Neural progenitor cell (in vitro differentiated cells): ENCODE measurements around the gene NCKAP5. TPM values are rescaled to one million over a fixed set of nuclear protein-coding genes. Genes with fewer than 3 reads are reported as not detected.

Experiments used
- DNase-seq: peaks from one replicate; pipeline ENCODE4 v3.0.0-alpha.2; 2016; ENCODE audit warnings: low spot score
- H2AFZ ChIP-seq: fragments of 200-600 bp; sonication (generic); replicated peaks from 2 replicates; pipeline ENCODE4 v1.6.1; 2016; ENCODE audit warnings: antibody characterized with exemption
- H3F3A ChIP-seq: fragments of 200-600 bp; sonication (generic); 2 replicates; pipeline ENCODE4 v1.6.1; 2016; ENCODE audit warnings: antibody characterized with exemption, low read depth
- H3K27ac ChIP-seq: fragments of 200-600 bp; sonication (generic); 2 replicates; pipeline ENCODE4 v1.5.1; 2016; ENCODE audit warnings: mild to moderate bottlenecking
- H3K27me3 ChIP-seq: fragments of 200-600 bp; sonication (generic); 2 replicates; pipeline ENCODE4 v1.6.1; 2016; ENCODE audit warnings: mild to moderate bottlenecking, moderate library complexity
- H3K36me3 ChIP-seq: fragments of 200-600 bp; sonication (generic); 2 replicates; pipeline ENCODE4 v1.5.1; 2016
- H3K4me1 ChIP-seq: fragments of 200-600 bp; sonication (generic); 2 replicates; pipeline ENCODE4 v1.6.1; 2016; ENCODE audit warnings: mixed run types
- H3K4me2 ChIP-seq: fragments of 200-600 bp; sonication (generic); 2 replicates; pipeline ENCODE4 v1.6.1; 2016
- H3K4me3 ChIP-seq: fragments of 200-600 bp; sonication (generic); 2 replicates; pipeline ENCODE4 v1.5.1; 2016
- H3K79me2 ChIP-seq: fragments of 200-600 bp; sonication (generic); 2 replicates; pipeline ENCODE4 v1.6.1; 2016; ENCODE audit warnings: low read depth
- H3K9ac ChIP-seq: fragments of 200-600 bp; sonication (generic); 2 replicates; pipeline ENCODE4 v1.6.1; 2016
- H3K9me3 ChIP-seq: fragments of 200-600 bp; sonication (generic); 2 replicates; pipeline ENCODE4 v1.5.1; 2016; ENCODE audit warnings: low read depth
- H4K20me1 ChIP-seq: fragments of 200-600 bp; sonication (generic); 2 replicates; pipeline ENCODE4 v1.6.1; 2016; ENCODE audit warnings: low read depth
- H3K27ac Mint-ChIP-seq: 3 replicates; pipeline ENCODE4 v1.8.0; 2021; ENCODE audit warnings: mixed read lengths
- H3K27me3 Mint-ChIP-seq: 2 replicates; pipeline ENCODE4 v1.8.0; 2022; ENCODE audit warnings: low read depth, mild to moderate bottlenecking, inconsistent platforms, moderate library complexity, mixed read lengths; ENCODE audit not compliant: insufficient read depth
- H3K36me3 Mint-ChIP-seq: 3 replicates; pipeline ENCODE4 v1.8.0; 2021; ENCODE audit warnings: mixed read lengths
- H3K4me1 Mint-ChIP-seq: 3 replicates; pipeline ENCODE4 v1.8.0; 2021; ENCODE audit warnings: mixed read lengths
- H3K4me3 Mint-ChIP-seq: 3 replicates; pipeline ENCODE4 v1.8.0; 2021; ENCODE audit warnings: mild to moderate bottlenecking, moderate library complexity, mixed read lengths
- H3K9me3 Mint-ChIP-seq: 3 replicates; pipeline ENCODE4 v1.8.0; 2020; ENCODE audit warnings: mixed read lengths
- CTCF ChIP-seq: fragments of 200-600 bp; sonication (generic); IDR thresholded peaks from 2 replicates; pipeline ENCODE4 v1.5.1; 2017; ENCODE audit warnings: antibody characterized with exemption, mild to moderate bottlenecking
- EZH2 ChIP-seq: fragments of 200-600 bp; sonication (generic); IDR thresholded peaks from 2 replicates; pipeline ENCODE4 v1.6.1; 2017; ENCODE audit warnings: antibody characterized with exemption, mild to moderate bottlenecking, moderate library complexity
- EZH2phosphoT487 ChIP-seq: fragments of 200-600 bp; sonication (generic); IDR thresholded peaks from 2 replicates; pipeline ENCODE4 v1.6.1; 2017; ENCODE audit warnings: antibody characterized with exemption
- total RNA-seq: library from RNA; depleted of rRNA; stranded (reverse); fragments of >200 nt; gene quantifications from 2 replicates; pipeline ENCODE4 v1.2.3, GENCODE V29; 2015; ENCODE audit warnings: low replicate concordance

Gene NCKAP5
- total RNA-seq, 1 donor from 2014 or later, result 0.47 TPM

- Histone ChIP-seq H2AFZ (no peak overlapping the region), H3K79me2 (no peaks in the 10 kb centered on the region), H3K27ac (no peak overlapping the region), H3K4me2 (no peak overlapping the region), H3K36me3 (no peaks in the 10 kb centered on the region), H3F3A (no peaks in the 10 kb centered on the region), H4K20me1 (no peaks in the 10 kb centered on the region), H3K27me3 (no peaks in the 10 kb centered on the region), H3K4me3 (no peak overlapping the region), H3K4me1 (no peaks in the 10 kb centered on the region), H3K9ac (no peak overlapping the region), H3K9me3 (no peaks in the 10 kb centered on the region)
- Mint-ChIP-seq H3K9me3 (peaks cover 2% of the 10 kb centered on the region), H3K4me1 (peaks cover 14% of the 10 kb centered on the region), H3K36me3 (no peaks in the 10 kb centered on the region), H3K27ac (no peak overlapping the region), H3K27me3 (no peaks in the 10 kb centered on the region), H3K4me3 (no peak overlapping the region)
- DNase-seq, result no peak
- TF ChIP-seq CTCF (no peak), EZH2phosphoT487 (no peak), EZH2 (no peak)
These were observed 163.0 kb downstream of the NCKAP5 start for GRCh38 chr2:133405252-133405651.

- peaks cover 2% of the 10 kb centered on the region for H3K9me3 Mint-ChIP-seq
- H3K4me2 ChIP-seq, result no peak overlapping the region
- no peaks in the 10 kb centered on the region for H3K36me3 ChIP-seq
- H3K36me3 Mint-ChIP-seq, result peaks cover 6% of the 10 kb centered on the region
- no peaks in the 10 kb centered on the region for H3K4me1 ChIP-seq
- H3K9me3 ChIP-seq, result no peaks in the 10 kb centered on the region
- H3K9ac ChIP-seq, result no peak overlapping the region
- H3K4me3 Mint-ChIP-seq, result no peak overlapping the region
- H2AFZ ChIP-seq, result no peak overlapping the region
- H3K4me1 Mint-ChIP-seq, result no peaks in the 10 kb centered on the region
- no peaks in the 10 kb centered on the region for H3F3A ChIP-seq
- H3K27ac ChIP-seq, result no peak overlapping the region
- H4K20me1 ChIP-seq, result no peaks in the 10 kb centered on the region
- H3K27ac Mint-ChIP-seq, result no peak overlapping the region
- H3K27me3 ChIP-seq, result no peaks in the 10 kb centered on the region
- no peak overlapping the region for H3K4me3 ChIP-seq
- DNase-seq, result no peak
- TF ChIP-seq EZH2phosphoT487 (no peak), CTCF (no peak), EZH2 (no peak)
- no peaks in the 10 kb centered on the region for H3K27me3 Mint-ChIP-seq
- no peaks in the 10 kb centered on the region for H3K79me2 ChIP-seq
These were observed 167.9 kb downstream of the NCKAP5 start for GRCh38 chr2:133400411-133400810.

- Mint-ChIP-seq H3K27ac (no peak overlapping the region), H3K9me3 (peaks cover 15% of the 10 kb centered on the region), H3K4me3 (no peak overlapping the region), H3K4me1 (peaks cover 7% of the 10 kb centered on the region), H3K36me3 (peaks cover 20% of the 10 kb centered on the region), H3K27me3 (peaks cover 6% of the 10 kb centered on the region)
- Histone ChIP-seq H2AFZ (no peak overlapping the region), H3K9ac (no peak overlapping the region), H3F3A (no peaks in the 10 kb centered on the region), H3K9me3 (no peaks in the 10 kb centered on the region), H3K4me3 (no peak overlapping the region), H4K20me1 (no peaks in the 10 kb centered on the region), H3K27me3 (no peaks in the 10 kb centered on the region), H3K4me1 (no peaks in the 10 kb centered on the region), H3K79me2 (no peaks in the 10 kb centered on the region), H3K4me2 (no peak overlapping the region), H3K36me3 (no peaks in the 10 kb centered on the region), H3K27ac (no peak overlapping the region)
- no peak for TF ChIP-seq EZH2
- TF ChIP-seq EZH2phosphoT487, result no peak
- TF ChIP-seq CTCF, result no peak
- DNase-seq, result no peak
These were observed 174.4 kb downstream of the NCKAP5 start for GRCh38 chr2:133393895-133394294.

GRCh38 chr2:133390156-133390555 is 178.1 kb downstream of the NCKAP5 start:
- H3K36me3 Mint-ChIP-seq, result peaks cover 21% of the 10 kb centered on the region
- Histone ChIP-seq H2AFZ (no peak overlapping the region), H3K79me2 (no peaks in the 10 kb centered on the region), H3K4me3 (no peak overlapping the region), H3K27me3 (no peaks in the 10 kb centered on the region), H3K27ac (no peak overlapping the region), H3K36me3 (no peaks in the 10 kb centered on the region), H4K20me1 (no peaks in the 10 kb centered on the region), H3F3A (no peaks in the 10 kb centered on the region), H3K4me2 (no peak overlapping the region), H3K9ac (no peak overlapping the region), H3K4me1 (no peaks in the 10 kb centered on the region), H3K9me3 (no peaks in the 10 kb centered on the region)
- DNase-seq, result no peak
- TF ChIP-seq EZH2, result no peak
- no peak for TF ChIP-seq EZH2phosphoT487
- TF ChIP-seq CTCF, result no peak
- no peak overlapping the region for H3K4me3 Mint-ChIP-seq
- peaks cover 7% of the 10 kb centered on the region for H3K4me1 Mint-ChIP-seq
- H3K27ac Mint-ChIP-seq, result no peak overlapping the region
- peaks cover 6% of the 10 kb centered on the region for H3K27me3 Mint-ChIP-seq
- peaks cover 39% of the 10 kb centered on the region for H3K9me3 Mint-ChIP-seq
